KOPT-K1 (cell line): ENCODE results near the gene HSPBP1.

Source experiments
- H3K27ac ChIP-seq: fragments of 200-600 bp; sonication (generic); 2 replicates; pipeline ENCODE4 v1.5.1; 2016; ENCODE audit warnings: antibody characterized with exemption, mild to moderate bottlenecking, low read depth, low read length; ENCODE audit not compliant: poor library complexity, severe bottlenecking
- H3K36me3 ChIP-seq: fragments of 200-600 bp; sonication (generic); 2 replicates; pipeline ENCODE4 v1.5.1; 2017; ENCODE audit warnings: antibody characterized with exemption, mild to moderate bottlenecking, low read length, moderate library complexity; ENCODE audit not compliant: insufficient read depth
- H3K9me3 ChIP-seq: fragments of 200-600 bp; sonication (generic); 2 replicates; pipeline ENCODE4 v1.5.1; 2017; ENCODE audit warnings: antibody characterized with exemption, low read length, mild to moderate bottlenecking; ENCODE audit not compliant: insufficient read depth, poor library complexity, severe bottlenecking

HSPBP1 gene

DNA sequence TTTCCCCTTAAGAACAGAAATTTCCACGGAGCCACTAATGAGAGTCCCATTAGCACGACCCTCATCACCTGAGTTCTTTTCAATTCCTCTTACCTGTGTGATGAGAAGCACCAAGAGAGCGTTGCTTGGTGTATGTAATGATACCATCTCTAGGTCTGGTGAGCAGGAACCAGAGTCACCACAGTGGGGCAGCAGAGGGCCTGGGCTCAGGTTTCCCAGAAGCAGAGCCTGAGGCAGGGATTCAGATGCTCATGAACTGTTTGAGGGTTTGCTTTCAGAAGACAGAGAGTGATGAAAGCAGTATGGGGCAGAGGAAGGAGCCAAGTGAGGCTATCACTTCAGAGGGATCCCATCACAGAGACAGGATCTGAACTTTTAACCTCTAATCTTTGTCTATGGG is 67.5 kb downstream of the HSPBP1 start:
- H3K36me3 ChIP-seq: no peaks in the 10 kb centered on the region
- peaks cover 9% of the 10 kb centered on the region for H3K9me3 ChIP-seq
- H3K27ac ChIP-seq: no peak overlapping the region
